Astrocyte of the spinal cord (primary cell): ENCODE measurements around the gene CS.

ENCODE experiments used
- DNase-seq: peaks from one replicate; pipeline ENCODE4 v3.0.0; 2011; ENCODE audit warnings: low read depth, low spot score
- H3K4me3 ChIP-seq: 2 replicates; pipeline ENCODE4 v1.5.1; 2011; ENCODE audit warnings: low read depth, mild to moderate bottlenecking, low read length, moderate library complexity
- CTCF ChIP-seq: IDR thresholded peaks from 2 replicates; pipeline ENCODE4 v1.5.1; 2012; ENCODE audit warnings: low read depth, mild to moderate bottlenecking, low read length, inconsistent platforms
- in situ Hi-C: cut with HindIII; loops from 2 replicates; pipeline ENCODE4 v1.10.0; 2017; ENCODE audit warnings: low sequenced_read_pairs

Gene CS

GRCh38 chr12:56230432-56231183 lies 69.5 kb downstream of the CS start:
- H3K4me3 ChIP-seq, result no peak overlapping the region
- DNase-seq, result no peak
- in situ Hi-C loops, result no loop called here
- no peak for TF ChIP-seq CTCF

- in situ Hi-C loops, result no loop called here
- TF ChIP-seq CTCF, result no peak
Observed at GRCh38 chr12:56229916-56230431, 70.2 kb downstream of the CS start, which contains the start of gene SLC39A5. Gene SLC39A5, plus strand, starts transcription at chr12:56230051. Its CDS starts 1,224 bp downstream, at chr12:56231275.

GRCh38 chr12:56229082-56229481 lies 71.0 kb downstream of the CS start:
- DNase-seq, result no peak
- no peak overlapping the region for H3K4me3 ChIP-seq
- in situ Hi-C loops, result no loop called here
- no peak for TF ChIP-seq CTCF

More at GRCh38 chr12:56229916-56230431, 70.2 kb downstream of the CS start, which contains the start of gene SLC39A5:
- H3K4me3 ChIP-seq, result no peak within 1 kb of the TSS
- no peak for DNase-seq

- H3K4me3 ChIP-seq, result peak overlapping the region; percentile 80
- in situ Hi-C loops, result no loop called here
- TF ChIP-seq CTCF, result no peak
Observed at GRCh38 chr12:56224954-56225353, 75.2 kb downstream of the CS start.

GRCh38 chr12:56224102-56224701 lies 75.9 kb downstream of the CS start, which contains the start of gene NABP2:
Gene NABP2, plus strand, starts transcription at chr12:56224342. Its CDS starts 515 bp downstream, at chr12:56224857.
- peak; percentile 99 for DNase-seq
- in situ Hi-C loops, result no loop called here
- H3K4me3 ChIP-seq, result peak within 1 kb of the TSS; percentile 80
- peak; percentile 69 for TF ChIP-seq CTCF

More at GRCh38 chr12:56224954-56225353, 75.2 kb downstream of the CS start:
- DNase-seq, result no peak

GRCh38 chr12:56223571-56224101 lies 76.5 kb downstream of the CS start:
- TF ChIP-seq CTCF, result no peak
- peak overlapping the region; percentile 20 for H3K4me3 ChIP-seq
- no peak for DNase-seq
- in situ Hi-C loops, result no loop called here
